GM12878 (cell line): ENCODE data around the gene ITGB5. TPM values are rescaled to one million over a fixed set of nuclear protein-coding genes. Genes with fewer than 3 reads are reported as not detected.

ENCODE experiments used
- ATAC-seq: fragments of 200-7000 bp; cut with Tn5 transposase; 3 replicates; pipeline ENCODE4 v1.9.1; 2020; ENCODE audit warnings: mild to moderate bottlenecking, moderate library complexity
- BruUV-seq: library from RNA; stranded (reverse); fragments of 400-500 nt; replicated peaks from 2 replicates; lab custom pipeline; 2021; lab: Mats Ljungman, UMichigan
- CTCF ChIA-PET: fragments of 300-600 bp; sonication (Branson Sonifier 250); formaldehyde crosslinking; extraction: SDS; loops from one replicate; lab custom pipeline; 2021; ENCODE audit warnings: inconsistent platforms; lab: Yijun Ruan, JAX
- POLR2A ChIA-PET: fragments of 350-600 bp; formaldehyde crosslinking; extraction: SDS; loops from one replicate; lab custom pipeline; 2021; ENCODE audit warnings: inconsistent platforms; lab: Charles Lee
- RAD21 ChIA-PET: fragments of 300-600 bp; sonication (Branson Sonifier 250); formaldehyde crosslinking; loops from one replicate; lab custom pipeline; 2023; ENCODE audit warnings: antibody characterized with exemption; ENCODE audit not compliant: unreplicated experiment; lab: Charles Lee
- SMC1A ChIA-PET: fragments of 300-600 bp; sonication (Branson Sonifier 250); formaldehyde crosslinking; loops from one replicate; lab custom pipeline; 2023; ENCODE audit not compliant: unreplicated experiment, uncharacterized antibody; lab: Charles Lee
- DNase-seq: peaks from one replicate; pipeline ENCODE4 v3.0.0-alpha.2; 2011; ENCODE audit warnings: low read depth, low spot score
- FAIRE-seq: peaks from 3 replicates; lab custom pipeline; 2011; peaks lifted over from hg19 to GRCh38; lab: Jason Lieb, UNC
- H2AFZ ChIP-seq: 2 replicates; pipeline ENCODE4 v1.6.0; 2011; ENCODE audit warnings: low read depth, low read length, control low read depth; ENCODE audit not compliant: control insufficient read depth
- H3K27ac ChIP-seq: 2 replicates; pipeline ENCODE4 v1.5.1; 2011; ENCODE audit warnings: control low read depth; ENCODE audit not compliant: control insufficient read depth, insufficient read depth
- H3K27me3 ChIP-seq, 2 experiments: replicated peaks in 1 of 2; 2 replicates each; pipeline versions ENCODE4 v1.6.0 to v1.6.1; 2011; ENCODE audit warnings: low read length in 1 of 2; ENCODE audit not compliant: control insufficient read depth in 2 of 2, insufficient read depth in 2 of 2
- H3K36me3 ChIP-seq, 2 experiments: 2 replicates each; pipeline ENCODE4 v1.5.1; 2011; ENCODE audit warnings: low read length in 1 of 2; ENCODE audit not compliant: control insufficient read depth in 2 of 2, insufficient read depth in 2 of 2
- H3K4me1 ChIP-seq: 2 replicates; pipeline ENCODE4 v1.6.1; 2011; ENCODE audit warnings: mild to moderate bottlenecking, low read length, moderate library complexity, mixed read lengths; ENCODE audit not compliant: control insufficient read depth, insufficient read depth
- H3K4me2 ChIP-seq: 2 replicates; pipeline ENCODE4 v1.6.0; 2011; ENCODE audit warnings: control low read depth; ENCODE audit not compliant: control insufficient read depth, insufficient read depth
- H3K4me3 ChIP-seq: fragments of 200-600 bp; sonication (generic); 2 replicates; pipeline ENCODE4 v1.5.1; 2016
- H3K79me2 ChIP-seq: 2 replicates; pipeline ENCODE4 v1.6.0; 2011; ENCODE audit warnings: low read length; ENCODE audit not compliant: control insufficient read depth, insufficient read depth
- H3K9ac ChIP-seq: 2 replicates; pipeline ENCODE4 v1.8.0; 2011; ENCODE audit warnings: low read length, control low read depth, mixed read lengths; ENCODE audit not compliant: control insufficient read depth, insufficient read depth
- H3K9me3 ChIP-seq: replicated peaks from 3 replicates; pipeline ENCODE4 v1.5.1; 2011; ENCODE audit warnings: mild to moderate bottlenecking, low read length; ENCODE audit not compliant: control insufficient read depth, insufficient read depth
- H4K20me1 ChIP-seq: 2 replicates; pipeline ENCODE4 v1.6.0; 2011; ENCODE audit not compliant: control insufficient read depth, insufficient read depth
- CREM ChIP-seq: IDR thresholded peaks from 2 replicates; pipeline ENCODE4 v1.6.1; 2014; ENCODE audit warnings: antibody characterized with exemption, low read depth
- ESRRA ChIP-seq: IDR thresholded peaks from 2 replicates; pipeline ENCODE4 v1.6.1; 2012; ENCODE audit warnings: mild to moderate bottlenecking, low read length, improper control_type of control experiment
- GATAD2B ChIP-seq: fragments of 450-650 bp; conservative IDR thresholded peaks from 2 replicates; pipeline ENCODE4 v1.6.1; 2017; ENCODE audit warnings: low read depth, mild to moderate bottlenecking, moderate library complexity
- NBN ChIP-seq: fragments of 450-650 bp; IDR thresholded peaks from 2 replicates; pipeline ENCODE4 v1.6.1; 2016
- NRF1 ChIP-seq: conservative IDR thresholded peaks from 2 replicates; pipeline ENCODE4 v1.6.1; 2011; ENCODE audit warnings: mild to moderate bottlenecking, low read depth, low read length, improper control_type of control experiment
- RB1 ChIP-seq: fragments of 450-650 bp; formaldehyde crosslinking; IDR thresholded peaks from 2 replicates; pipeline ENCODE4 v1.6.1; 2017; ENCODE audit warnings: mild to moderate bottlenecking, borderline replicate concordance
- SMC3 ChIP-seq: IDR thresholded peaks from 2 replicates; pipeline ENCODE4 v1.6.1; 2011; ENCODE audit warnings: low read length, improper control_type of control experiment, borderline replicate concordance
- WRNIP1 ChIP-seq: IDR thresholded peaks from 2 replicates; pipeline ENCODE4 v1.6.1; 2011; ENCODE audit warnings: low read depth, low read length, improper control_type of control experiment, borderline replicate concordance
- ZBED1 ChIP-seq: IDR thresholded peaks from 2 replicates; pipeline ENCODE4 v1.6.1; 2016; ENCODE audit warnings: borderline replicate concordance
- ZNF622 ChIP-seq: fragments of 450-650 bp; IDR thresholded peaks from 2 replicates; pipeline ENCODE4 v1.6.1; 2017; ENCODE audit warnings: mild to moderate bottlenecking, inconsistent platforms
- WGBS: methylation state at CpG from one replicate; pipeline ENCODE4 v1.1.6; 2016; ENCODE audit warnings: low lambda C conversion rate; ENCODE audit not compliant: insufficient replicate concordance, insufficient coverage; ENCODE audit errors: missing lambda C conversion rate; 5-methylcytosine and 5-hydroxymethylcytosine counted together
- in situ Hi-C: fragments of 300-500 bp; cut with MboI; formaldehyde crosslinking; loops from 9 replicates; pipeline ENCODE4 v1.14.3; 2018; ENCODE audit warnings: mixed read lengths
- intact Hi-C: fragments of 100-400 bp; cut with micrococcal nuclease; formaldehyde crosslinking; loops from one replicate; pipeline ENCODE4 v1.14.2; 2022; ENCODE audit not compliant: unreplicated experiment
- polyA plus RNA-seq, 11 experiments: library from polyadenylated mRNA; depleted of rRNA in 4 of 11; unstranded in 6 of 11; stranded (reverse) in 5 of 11; fragments of >200 nt; fragmentation: Nextera tagmentation in 4 of 11; fragmentation: Illumina TruSeq in 1 of 11; extraction: Ambion mirVana in 4 of 11; extraction: Trizol in 1 of 11; gene quantifications; 1 replicate in 1 of 11; 2 replicates in 10 of 11; pipeline versions ENCODE4 v1.2.1 to v1.2.3, GENCODE V29; 2011 to 2016; ENCODE audit warnings: inconsistent platforms in 2 of 11, missing spikeins in 2 of 11, low read depth in 1 of 11
- total RNA-seq, 4 experiments: library from RNA; depleted of rRNA in 3 of 4; stranded (reverse); fragments of >200 nt in 3 of 4; fragmentation: Illumina TruSeq in 1 of 4; extraction: Trizol in 1 of 4; gene quantifications; 2 replicates each; pipeline versions ENCODE4 v1.2.1 to v1.2.3, GENCODE V29; 2013 to 2021
- TF ChIP-seq, protein P1 (sequence below): fragments of 450-650 bp; IDR thresholded peaks from 2 replicates; pipeline ENCODE4 v1.6.1; 2017; ENCODE audit warnings: mild to moderate bottlenecking, moderate library complexity
- TF ChIP-seq, protein P2 (sequence below): fragments of 450-650 bp; IDR thresholded peaks from 2 replicates; pipeline ENCODE4 v1.6.1; 2014; ENCODE audit warnings: mild to moderate bottlenecking
- TF ChIP-seq, protein P3 (sequence below): IDR thresholded peaks from 2 replicates; pipeline ENCODE4 v1.6.1; 2011; ENCODE audit warnings: mild to moderate bottlenecking, low read depth, low read length, moderate library complexity; ENCODE audit not compliant: insufficient replicate concordance
- TF ChIP-seq, protein P4 (sequence below): fragments of 450-650 bp; formaldehyde crosslinking; IDR thresholded peaks from 2 replicates; pipeline ENCODE4 v1.4.0; 2022; ENCODE audit warnings: mild to moderate bottlenecking, moderate library complexity

Gene ITGB5
- total and polyA plus RNA-seq, 10 of the 15 experiments (the other 5 are each of a cell fraction or from before 2014, with no cell fraction given), result 0.05 to 10.0 (median 0.83) TPM; not detected in 2

DNA sequence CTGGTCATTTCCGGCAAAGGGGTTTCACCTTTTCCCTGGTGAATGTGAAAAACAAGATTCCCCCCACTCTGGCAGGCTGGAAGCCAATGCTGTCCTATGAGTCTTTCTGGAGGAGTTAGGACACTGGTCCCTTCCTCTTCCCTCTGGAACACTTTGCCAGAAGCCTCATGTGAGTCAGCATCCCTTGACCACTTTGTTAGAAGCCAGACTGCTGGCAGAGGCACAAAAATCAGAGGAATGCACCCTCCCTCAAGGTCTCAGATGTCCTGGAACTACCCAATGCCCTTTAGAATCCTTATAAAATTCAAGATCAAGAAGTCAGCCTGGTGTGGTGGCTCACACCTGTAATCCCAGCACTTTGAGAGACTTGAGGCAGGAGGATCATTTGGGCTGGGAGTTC lies 26.6 kb downstream of the ITGB5 start:
- H3K4me2 ChIP-seq, result no peak overlapping the region

More for the DNA sequence above, 26.6 kb downstream of the ITGB5 start:
- Histone ChIP-seq H3K27ac (no peak overlapping the region), H3K4me3 (no peak overlapping the region), H3K79me2 (no peaks in the 10 kb centered on the region), H3K27me3 (no peaks in the 10 kb centered on the region; a peak in 2 of 4 replicates), H2AFZ (no peak overlapping the region), H3K4me1 (no peaks in the 10 kb centered on the region), H3K9ac (no peak overlapping the region), H3K9me3 (no peaks in the 10 kb centered on the region), H4K20me1 (no peaks in the 10 kb centered on the region), H3K36me3 (no peaks in the 10 kb centered on the region)
- BruUV-seq, result no TSS peak
- WGBS, result 57% methylated on average over 1 of the region's 1 CpG
- DNase-seq (no peak), ATAC-seq (no peak), FAIRE-seq (no peak)
- ChIA-PET POLR2A (no interaction called here), SMC1A (no interaction called here), RAD21 (no interaction called here), CTCF (interaction anchor here (1.1 to 1.3 kb wide), 2 partner anchors 10 to 41 kb away, joined by 3 read pairs; no protein-coding TSS in a partner anchor)
- in situ Hi-C loops, result no loop called here
- intact Hi-C loops, result no loop called here
- no peak for TF ChIP-seq ZBED1
- no peak for TF ChIP-seq NRF1
- TF ChIP-seq, protein P1, sequence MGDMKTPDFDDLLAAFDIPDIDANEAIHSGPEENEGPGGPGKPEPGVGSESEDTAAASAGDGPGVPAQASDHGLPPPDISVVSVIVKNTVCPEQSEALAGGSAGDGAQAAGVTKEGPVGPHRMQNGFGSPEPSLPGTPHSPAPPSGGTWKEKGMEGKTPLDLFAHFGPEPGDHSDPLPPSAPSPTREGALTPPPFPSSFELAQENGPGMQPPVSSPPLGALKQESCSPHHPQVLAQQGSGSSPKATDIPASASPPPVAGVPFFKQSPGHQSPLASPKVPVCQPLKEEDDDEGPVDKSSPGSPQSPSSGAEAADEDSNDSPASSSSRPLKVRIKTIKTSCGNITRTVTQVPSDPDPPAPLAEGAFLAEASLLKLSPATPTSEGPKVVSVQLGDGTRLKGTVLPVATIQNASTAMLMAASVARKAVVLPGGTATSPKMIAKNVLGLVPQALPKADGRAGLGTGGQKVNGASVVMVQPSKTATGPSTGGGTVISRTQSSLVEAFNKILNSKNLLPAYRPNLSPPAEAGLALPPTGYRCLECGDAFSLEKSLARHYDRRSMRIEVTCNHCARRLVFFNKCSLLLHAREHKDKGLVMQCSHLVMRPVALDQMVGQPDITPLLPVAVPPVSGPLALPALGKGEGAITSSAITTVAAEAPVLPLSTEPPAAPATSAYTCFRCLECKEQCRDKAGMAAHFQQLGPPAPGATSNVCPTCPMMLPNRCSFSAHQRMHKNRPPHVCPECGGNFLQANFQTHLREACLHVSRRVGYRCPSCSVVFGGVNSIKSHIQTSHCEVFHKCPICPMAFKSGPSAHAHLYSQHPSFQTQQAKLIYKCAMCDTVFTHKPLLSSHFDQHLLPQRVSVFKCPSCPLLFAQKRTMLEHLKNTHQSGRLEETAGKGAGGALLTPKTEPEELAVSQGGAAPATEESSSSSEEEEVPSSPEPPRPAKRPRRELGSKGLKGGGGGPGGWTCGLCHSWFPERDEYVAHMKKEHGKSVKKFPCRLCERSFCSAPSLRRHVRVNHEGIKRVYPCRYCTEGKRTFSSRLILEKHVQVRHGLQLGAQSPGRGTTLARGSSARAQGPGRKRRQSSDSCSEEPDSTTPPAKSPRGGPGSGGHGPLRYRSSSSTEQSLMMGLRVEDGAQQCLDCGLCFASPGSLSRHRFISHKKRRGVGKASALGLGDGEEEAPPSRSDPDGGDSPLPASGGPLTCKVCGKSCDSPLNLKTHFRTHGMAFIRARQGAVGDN, result no peak
- TF ChIP-seq SMC3, result no peak
- TF ChIP-seq ZNF622, result no peak
- TF ChIP-seq, protein P2, sequence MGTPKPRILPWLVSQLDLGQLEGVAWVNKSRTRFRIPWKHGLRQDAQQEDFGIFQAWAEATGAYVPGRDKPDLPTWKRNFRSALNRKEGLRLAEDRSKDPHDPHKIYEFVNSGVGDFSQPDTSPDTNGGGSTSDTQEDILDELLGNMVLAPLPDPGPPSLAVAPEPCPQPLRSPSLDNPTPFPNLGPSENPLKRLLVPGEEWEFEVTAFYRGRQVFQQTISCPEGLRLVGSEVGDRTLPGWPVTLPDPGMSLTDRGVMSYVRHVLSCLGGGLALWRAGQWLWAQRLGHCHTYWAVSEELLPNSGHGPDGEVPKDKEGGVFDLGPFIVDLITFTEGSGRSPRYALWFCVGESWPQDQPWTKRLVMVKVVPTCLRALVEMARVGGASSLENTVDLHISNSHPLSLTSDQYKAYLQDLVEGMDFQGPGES, result no peak
- no peak for TF ChIP-seq WRNIP1
- TF ChIP-seq ESRRA, result no peak
- no peak for TF ChIP-seq GATAD2B
- TF ChIP-seq CREM, result no peak
- no peak for TF ChIP-seq NBN
- TF ChIP-seq, protein P3, sequence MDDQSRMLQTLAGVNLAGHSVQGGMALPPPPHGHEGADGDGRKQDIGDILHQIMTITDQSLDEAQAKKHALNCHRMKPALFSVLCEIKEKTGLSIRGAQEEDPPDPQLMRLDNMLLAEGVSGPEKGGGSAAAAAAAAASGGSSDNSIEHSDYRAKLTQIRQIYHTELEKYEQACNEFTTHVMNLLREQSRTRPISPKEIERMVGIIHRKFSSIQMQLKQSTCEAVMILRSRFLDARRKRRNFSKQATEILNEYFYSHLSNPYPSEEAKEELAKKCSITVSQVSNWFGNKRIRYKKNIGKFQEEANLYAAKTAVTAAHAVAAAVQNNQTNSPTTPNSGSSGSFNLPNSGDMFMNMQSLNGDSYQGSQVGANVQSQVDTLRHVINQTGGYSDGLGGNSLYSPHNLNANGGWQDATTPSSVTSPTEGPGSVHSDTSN, result no peak
- no peak for TF ChIP-seq RB1
- TF ChIP-seq, protein P4, sequence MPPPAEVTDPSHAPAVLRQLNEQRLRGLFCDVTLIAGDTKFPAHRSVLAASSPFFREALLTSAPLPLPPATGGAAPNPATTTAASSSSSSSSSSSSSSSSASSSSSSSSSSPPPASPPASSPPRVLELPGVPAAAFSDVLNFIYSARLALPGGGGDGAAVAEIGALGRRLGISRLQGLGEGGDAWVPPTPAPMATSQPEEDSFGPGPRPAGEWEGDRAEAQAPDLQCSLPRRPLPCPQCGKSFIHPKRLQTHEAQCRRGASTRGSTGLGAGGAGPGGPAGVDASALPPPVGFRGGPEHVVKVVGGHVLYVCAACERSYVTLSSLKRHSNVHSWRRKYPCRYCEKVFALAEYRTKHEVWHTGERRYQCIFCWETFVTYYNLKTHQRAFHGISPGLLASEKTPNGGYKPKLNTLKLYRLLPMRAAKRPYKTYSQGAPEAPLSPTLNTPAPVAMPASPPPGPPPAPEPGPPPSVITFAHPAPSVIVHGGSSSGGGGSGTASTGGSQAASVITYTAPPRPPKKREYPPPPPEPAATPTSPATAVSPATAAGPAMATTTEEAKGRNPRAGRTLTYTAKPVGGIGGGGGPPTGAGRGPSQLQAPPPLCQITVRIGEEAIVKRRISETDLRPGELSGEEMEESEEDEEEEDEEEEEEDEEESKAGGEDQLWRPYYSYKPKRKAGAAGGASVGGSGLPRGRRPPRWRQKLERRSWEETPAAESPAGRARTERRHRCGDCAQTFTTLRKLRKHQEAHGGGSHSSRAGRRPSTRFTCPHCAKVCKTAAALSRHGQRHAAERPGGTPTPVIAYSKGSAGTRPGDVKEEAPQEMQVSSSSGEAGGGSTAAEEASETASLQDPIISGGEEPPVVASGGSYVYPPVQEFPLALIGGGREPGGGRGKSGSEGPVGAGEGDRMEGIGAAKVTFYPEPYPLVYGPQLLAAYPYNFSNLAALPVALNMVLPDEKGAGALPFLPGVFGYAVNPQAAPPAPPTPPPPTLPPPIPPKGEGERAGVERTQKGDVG (CRISPR knock-in tag), result no peak
